Measurements from ENCODE around the gene WBP4. TPM values are rescaled to one million over a fixed set of nuclear protein-coding genes. Genes with fewer than 3 reads are reported as not detected.

WBP4 gene
- total and polyA plus RNA-seq, 9 of the 15 experiments (the other 6 are each of a cell fraction or from before 2014, with no cell fraction given) = 5.5 to 12.2 (median 7.9) TPM

DNA sequence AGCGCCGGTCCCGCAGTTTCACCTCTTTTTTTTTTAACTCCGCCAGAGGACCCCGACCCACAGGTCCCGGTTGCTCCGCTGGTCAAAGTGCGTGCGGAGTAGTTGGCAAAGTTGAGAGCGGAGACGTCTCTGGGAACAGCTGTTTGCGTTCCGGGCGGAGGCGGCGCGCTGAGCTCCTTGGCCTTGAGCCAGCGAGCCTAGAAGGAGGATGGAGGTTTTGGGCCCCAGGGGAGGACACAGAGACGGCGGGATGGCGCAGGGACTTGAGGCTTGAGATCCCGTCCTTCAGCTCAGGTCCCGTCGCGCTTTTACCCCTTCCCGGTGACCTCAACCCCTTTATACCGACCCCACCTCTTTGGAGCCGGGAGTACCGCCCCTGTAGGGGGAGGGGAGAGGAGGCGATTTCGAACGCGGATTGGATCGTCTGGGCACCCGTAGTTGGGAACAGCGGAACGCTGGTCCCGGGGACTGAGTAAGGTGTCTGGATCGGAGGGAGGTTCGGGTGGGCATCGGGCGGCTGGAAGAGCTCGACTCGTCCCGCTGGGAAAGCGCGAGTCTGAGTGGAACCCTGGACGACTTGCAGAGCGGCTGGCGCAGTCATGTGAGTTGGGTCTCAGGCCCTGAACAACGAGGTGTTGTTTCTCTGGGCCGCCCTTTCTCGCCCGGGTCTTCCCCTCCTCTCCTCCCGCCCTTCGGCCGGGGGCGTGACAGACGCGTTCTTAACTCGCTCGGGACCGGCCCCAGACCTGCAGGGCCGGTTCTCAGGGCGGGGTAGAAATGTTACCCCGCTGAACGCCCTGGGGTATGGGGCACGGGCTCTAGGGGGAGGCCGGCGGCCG is at the start of gene WBP4 (continued):
- 0 out of 2 replicates have a peak, but pooled peaks have one; percentile 36 for TF ChIP-seq FOXP4 (CRISPR knock-in tag; IDR thresholded peaks at IDR 0.05; ENCODE audit: borderline replicate concordance)
- TF ChIP-seq CREB5 (CRISPR knock-in tag; IDR thresholded peaks at IDR 0.05) = no peak
- no peak for TF ChIP-seq SRSF1 (IDR thresholded peaks at IDR 0.05; ENCODE audit: low read depth, low read length)
- TF ChIP-seq, protein P1, sequence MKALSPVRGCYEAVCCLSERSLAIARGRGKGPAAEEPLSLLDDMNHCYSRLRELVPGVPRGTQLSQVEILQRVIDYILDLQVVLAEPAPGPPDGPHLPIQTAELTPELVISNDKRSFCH (CRISPR knock-in tag; IDR thresholded peaks at IDR 0.05) = no peak
- TF ChIP-seq, protein P1 (tag; IDR thresholded peaks at IDR 0.05) = peak; percentile 22; the same call in 1 of the 2 replicates
- peak in 1 of 2 experiments; percentile 54; a peak in 2 of 4 replicates for TF ChIP-seq TRIM24 (IDR thresholded peaks at IDR 0.05)
- no peak for TF ChIP-seq ZBTB8A (IDR thresholded peaks at IDR 0.05; ENCODE audit: partially characterized antibody)
- no peak for TF ChIP-seq ZNF57 (CRISPR knock-in tag; IDR thresholded peaks at IDR 0.05)
- no peak for TF ChIP-seq TAF1 (IDR thresholded peaks at IDR 0.05; ENCODE audit: control insufficient read depth, extremely low read depth, insufficient read depth, low read length, severe bottlenecking)
- no peak for TF ChIP-seq NCOA4 (IDR thresholded peaks at IDR 0.05; ENCODE audit: partially characterized antibody)
- TF ChIP-seq MLX (CRISPR knock-in tag; conservative IDR thresholded peaks at IDR 0.05) = no peak
- TF ChIP-seq, protein P2, sequence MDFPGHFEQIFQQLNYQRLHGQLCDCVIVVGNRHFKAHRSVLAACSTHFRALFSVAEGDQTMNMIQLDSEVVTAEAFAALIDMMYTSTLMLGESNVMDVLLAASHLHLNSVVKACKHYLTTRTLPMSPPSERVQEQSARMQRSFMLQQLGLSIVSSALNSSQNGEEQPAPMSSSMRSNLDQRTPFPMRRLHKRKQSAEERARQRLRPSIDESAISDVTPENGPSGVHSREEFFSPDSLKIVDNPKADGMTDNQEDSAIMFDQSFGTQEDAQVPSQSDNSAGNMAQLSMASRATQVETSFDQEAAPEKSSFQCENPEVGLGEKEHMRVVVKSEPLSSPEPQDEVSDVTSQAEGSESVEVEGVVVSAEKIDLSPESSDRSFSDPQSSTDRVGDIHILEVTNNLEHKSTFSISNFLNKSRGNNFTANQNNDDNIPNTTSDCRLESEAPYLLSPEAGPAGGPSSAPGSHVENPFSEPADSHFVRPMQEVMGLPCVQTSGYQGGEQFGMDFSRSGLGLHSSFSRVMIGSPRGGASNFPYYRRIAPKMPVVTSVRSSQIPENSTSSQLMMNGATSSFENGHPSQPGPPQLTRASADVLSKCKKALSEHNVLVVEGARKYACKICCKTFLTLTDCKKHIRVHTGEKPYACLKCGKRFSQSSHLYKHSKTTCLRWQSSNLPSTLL (IDR thresholded peaks at IDR 0.05) = no peak
- no peak for TF ChIP-seq CREB1 (IDR thresholded peaks at IDR 0.05)
- 0 out of 2 replicates have a peak, but pooled peaks have one; percentile 16 for TF ChIP-seq CREB1 (CRISPR knock-in tag; IDR thresholded peaks at IDR 0.05)
- TF ChIP-seq SETDB1 (IDR thresholded peaks at IDR 0.05; ENCODE audit: low read length) = no peak
- TF ChIP-seq TARDBP (IDR thresholded peaks at IDR 0.05) = peak; percentile 23; the same call in 1 of the 2 replicates
- TF ChIP-seq ADNP (tag; IDR thresholded peaks at IDR 0.05) = no peak
- no peak for TF ChIP-seq ZNF785 (CRISPR knock-in tag; IDR thresholded peaks at IDR 0.05)
- TF ChIP-seq ZBTB12 (CRISPR knock-in tag; IDR thresholded peaks at IDR 0.05) = no peak
- TF ChIP-seq SP2 (IDR thresholded peaks at IDR 0.05; ENCODE audit: extremely low read depth, low read depth, low read length, poor library complexity, severe bottlenecking) = no peak

Measured in K562 (cell line).